Measurements from ENCODE around the gene ABI3. TPM values are rescaled to one million over a fixed set of nuclear protein-coding genes. Genes with fewer than 3 reads are reported as not detected.

Gene ABI3
- total and polyA plus RNA-seq, 2 donors (not counting 1 experiment from before 2014, with no cell fraction given) = 15.6 to 23.3 TPM

DNA sequence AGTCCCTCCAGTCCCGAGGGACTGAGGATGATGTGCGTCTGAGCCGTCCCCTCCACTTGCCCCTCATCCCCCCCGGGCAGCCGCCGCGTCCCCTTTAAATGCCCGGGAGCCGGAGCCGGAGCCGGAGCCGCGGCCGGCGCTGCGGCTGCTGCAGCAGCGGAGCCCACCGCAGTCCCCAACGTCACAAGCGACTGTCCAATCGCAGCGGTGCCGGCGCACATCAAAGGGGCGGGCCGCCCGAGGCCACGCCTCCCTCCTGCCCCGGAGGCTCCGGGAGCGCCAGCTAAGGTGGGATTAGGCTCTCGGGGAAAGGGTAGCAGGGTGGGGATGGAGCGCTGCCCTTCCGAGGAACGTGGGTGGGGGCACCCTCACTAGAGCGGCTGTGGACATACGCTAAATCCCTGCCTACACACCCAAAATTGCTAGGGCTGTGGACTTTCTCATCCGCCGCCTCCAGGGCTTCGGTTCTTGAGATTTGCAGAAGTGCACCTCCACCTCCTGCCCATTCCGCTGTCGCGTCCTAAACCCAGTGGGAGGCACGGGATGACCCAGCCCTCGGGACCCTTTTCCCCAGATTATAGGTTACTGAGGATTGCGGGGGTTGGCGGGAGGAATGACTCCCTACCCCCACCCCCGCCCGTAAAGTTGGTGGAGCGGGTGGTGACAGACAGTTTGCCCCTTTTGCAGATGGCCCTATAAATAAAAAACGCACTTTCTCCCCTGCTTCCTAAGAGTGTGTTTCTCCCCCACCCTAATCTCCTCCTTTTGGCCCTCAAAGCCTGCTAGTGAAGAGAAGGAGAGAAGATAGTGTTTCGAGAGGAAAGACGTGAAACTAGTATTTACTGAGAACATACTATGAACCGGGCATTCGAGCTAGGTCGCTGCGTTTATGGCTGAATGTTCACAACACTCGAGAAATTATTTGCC, 20.4 kb downstream of the ABI3 start, which contains the start of gene PHOSPHO1:
Gene PHOSPHO1, minus strand, starts transcription at position 152 of the 927 bp plus-strand sequence. CDS start 4,096 bp downstream, outside the sequence.
- peak within 1 kb of the TSS; percentile 94 for H3K4me2 ChIP-seq (replicated peaks; ENCODE audit: low read depth, low read length, poor library complexity, severe bottlenecking)
- Mint-ChIP-seq H3K4me1 (peaks cover 21% of the 10 kb centered on the region), H3K27ac (peak within 1 kb of the TSS; percentile 78), H3K9me3 (ENCODE audit: insufficient read depth) (no peaks in the 10 kb centered on the region), H3K4me3 (peak within 1 kb of the TSS; percentile 93), H3K27me3 (peaks cover 19% of the 10 kb centered on the region)
- no peak for TF ChIP-seq EZH2 (IDR thresholded peaks at IDR 0.05; ENCODE audit: borderline replicate concordance, insufficient read depth, low read depth, low read length, poor library complexity, severe bottlenecking)
- TF ChIP-seq, protein P1, sequence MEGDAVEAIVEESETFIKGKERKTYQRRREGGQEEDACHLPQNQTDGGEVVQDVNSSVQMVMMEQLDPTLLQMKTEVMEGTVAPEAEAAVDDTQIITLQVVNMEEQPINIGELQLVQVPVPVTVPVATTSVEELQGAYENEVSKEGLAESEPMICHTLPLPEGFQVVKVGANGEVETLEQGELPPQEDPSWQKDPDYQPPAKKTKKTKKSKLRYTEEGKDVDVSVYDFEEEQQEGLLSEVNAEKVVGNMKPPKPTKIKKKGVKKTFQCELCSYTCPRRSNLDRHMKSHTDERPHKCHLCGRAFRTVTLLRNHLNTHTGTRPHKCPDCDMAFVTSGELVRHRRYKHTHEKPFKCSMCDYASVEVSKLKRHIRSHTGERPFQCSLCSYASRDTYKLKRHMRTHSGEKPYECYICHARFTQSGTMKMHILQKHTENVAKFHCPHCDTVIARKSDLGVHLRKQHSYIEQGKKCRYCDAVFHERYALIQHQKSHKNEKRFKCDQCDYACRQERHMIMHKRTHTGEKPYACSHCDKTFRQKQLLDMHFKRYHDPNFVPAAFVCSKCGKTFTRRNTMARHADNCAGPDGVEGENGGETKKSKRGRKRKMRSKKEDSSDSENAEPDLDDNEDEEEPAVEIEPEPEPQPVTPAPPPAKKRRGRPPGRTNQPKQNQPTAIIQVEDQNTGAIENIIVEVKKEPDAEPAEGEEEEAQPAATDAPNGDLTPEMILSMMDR (IDR thresholded peaks at IDR 0.05) = no peak
- H3K9me3 ChIP-seq (ENCODE audit: control extremely low read depth in 1 of 3, control insufficient read depth in 2 of 3, insufficient read depth in 1 of 3, low read length in 2 of 3) = no peaks in the 10 kb centered on the region
- DNase-seq (peak; percentile 93), ATAC-seq (ENCODE audit: low read depth) (peak; percentile 93)
- WGBS (ENCODE audit: insufficient coverage) = 4% methylated on average over 45 of the region's 58 CpGs
- peaks cover 5% of the 10 kb centered on the region for H4K20me1 ChIP-seq (ENCODE audit: control insufficient read depth, insufficient read depth, low read length, poor library complexity, severe bottlenecking)
- peaks cover 0 to 18% (median 8%) of the 10 kb centered on the region in 4 experiments for H3K27me3 ChIP-seq (replicated peaks in 1 of 4; ENCODE audit: control extremely low read depth in 1 of 4, control insufficient read depth in 3 of 4, insufficient read depth in 4 of 4, low read length in 3 of 4)
- no peak within 1 kb of the TSS for H3K27ac ChIP-seq (ENCODE audit: low read length in 2 of 2)
- H3K4me1 ChIP-seq (ENCODE audit: control insufficient read depth in 2 of 2, insufficient read depth in 2 of 2, low read length in 2 of 2) = peaks cover 25 to 32% of the 10 kb centered on the region in 2 donors
- peak within 1 kb of the TSS; percentile 62 to 93 (median 63) for H3K4me3 ChIP-seq (ENCODE audit: control extremely low read depth in 1 of 5, extremely low read depth in 1 of 5, insufficient read depth in 1 of 5, low read depth in 2 of 5, low read length in 4 of 5)
- H3K36me3 ChIP-seq (replicated peaks in 1 of 2; ENCODE audit: control extremely low read depth in 1 of 2, control insufficient read depth in 1 of 2, extremely low read depth in 1 of 2, insufficient read depth in 2 of 2, low read length in 1 of 2) = no peaks in the 10 kb centered on the region
- POLR2A ChIA-PET = interaction anchor here (0.6 to 2.1 kb wide), 3 partner anchors 39 to 1555 kb away, joined by 3 to 9 read pairs (median 3); no protein-coding TSS in a partner anchor
- intact Hi-C loops (cut with micrococcal nuclease) = loop anchor here (5.0 kb wide), 2 partner anchors 161 to 536 kb away; no protein-coding TSS in a partner anchor
- H2AFZ ChIP-seq (ENCODE audit: insufficient read depth, low read depth, low read length, poor library complexity, severe bottlenecking) = peak within 1 kb of the TSS; percentile 86
- H3K9ac ChIP-seq (ENCODE audit: low read length) = peak within 1 kb of the TSS; percentile 78
- H3K79me2 ChIP-seq (ENCODE audit: control insufficient read depth, insufficient read depth, low read length) = no peaks in the 10 kb centered on the region
- CTCF ChIA-PET = interaction anchor here (0.7 to 9.5 kb wide), 4 partner anchors 18 to 165 kb away, joined by 3 to 332 read pairs (median 151); partner anchors contain the start of genes ABI3 and GNGT2
